GM18499 (cell line): ENCODE data around the gene STAT3.
"Not testable (repeated sequence)": the region's sequence is repeated elsewhere in the genome, so short reads cannot be mapped to it uniquely, and the experiment has no call there.

Experiments
- ATAC-seq: cut with Tn5 transposase; IDR thresholded peaks from one replicate; pipeline ENCODE4 v1.9.1; 2021; ENCODE audit warnings: moderate number of reproducible peaks; ENCODE audit not compliant: insufficient read depth, unreplicated experiment

STAT3 gene

DNA sequence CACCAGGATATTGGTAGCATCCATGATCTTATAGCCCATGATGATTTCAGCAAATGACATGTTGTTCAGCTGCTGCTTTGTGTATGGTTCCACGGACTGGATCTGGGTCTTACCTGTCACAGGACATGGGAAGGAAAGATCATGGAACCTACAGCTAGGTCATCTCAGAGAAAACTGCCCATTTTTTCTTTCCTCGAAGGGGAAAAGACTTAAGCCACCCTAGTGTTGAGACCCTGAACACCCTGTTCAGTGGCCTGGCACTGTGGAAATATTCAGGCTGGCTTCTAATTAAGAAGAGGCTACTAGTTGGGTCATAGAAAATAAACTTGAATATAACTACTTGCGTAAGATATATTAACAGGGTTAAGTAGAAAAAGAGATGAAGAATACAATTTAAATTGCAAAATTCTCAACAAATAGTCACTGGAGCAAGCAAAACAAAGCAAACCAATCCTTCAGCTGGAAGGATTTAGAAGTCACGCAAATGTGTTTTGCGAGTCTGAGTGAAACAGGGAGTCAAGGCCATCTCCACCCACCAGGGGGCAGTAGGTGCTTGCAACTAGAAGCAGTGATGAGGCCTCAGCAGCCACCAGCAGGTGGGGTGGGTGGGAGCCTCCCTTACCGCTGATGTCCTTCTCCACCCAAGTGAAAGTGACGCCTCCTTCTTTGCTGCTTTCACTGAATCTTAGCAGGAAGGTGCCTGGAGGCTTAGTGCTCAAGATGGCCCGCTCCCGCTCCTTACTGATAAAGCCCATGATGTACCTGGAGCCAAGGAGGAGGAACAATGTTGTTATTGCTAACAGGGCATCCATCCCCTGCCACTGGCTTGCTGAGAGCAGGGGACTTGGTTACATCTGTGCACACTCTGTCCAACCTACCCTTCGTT lies 65.6 kb downstream of the STAT3 start:
- no peak for ATAC-seq

DNA sequence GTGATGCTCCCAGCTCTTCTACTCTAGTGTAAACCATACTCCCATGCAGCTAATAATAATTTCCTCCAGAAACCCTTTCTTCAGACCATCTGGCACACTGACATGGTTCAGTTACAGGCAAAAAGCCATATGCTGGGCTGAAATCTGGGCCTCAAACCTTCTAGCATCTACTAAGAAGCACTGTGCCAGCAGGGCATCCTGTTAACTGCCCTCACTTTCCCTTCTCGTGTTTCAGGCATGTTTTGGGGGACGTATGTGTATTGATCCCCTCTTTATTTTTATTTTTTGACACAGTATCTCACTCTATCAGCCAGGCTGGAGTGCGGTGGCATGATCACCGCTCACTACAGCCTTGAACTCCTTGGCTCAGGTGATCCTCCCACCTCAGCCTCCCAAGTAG lies 66.7 kb downstream of the STAT3 start:
- ATAC-seq = no peak

DNA sequence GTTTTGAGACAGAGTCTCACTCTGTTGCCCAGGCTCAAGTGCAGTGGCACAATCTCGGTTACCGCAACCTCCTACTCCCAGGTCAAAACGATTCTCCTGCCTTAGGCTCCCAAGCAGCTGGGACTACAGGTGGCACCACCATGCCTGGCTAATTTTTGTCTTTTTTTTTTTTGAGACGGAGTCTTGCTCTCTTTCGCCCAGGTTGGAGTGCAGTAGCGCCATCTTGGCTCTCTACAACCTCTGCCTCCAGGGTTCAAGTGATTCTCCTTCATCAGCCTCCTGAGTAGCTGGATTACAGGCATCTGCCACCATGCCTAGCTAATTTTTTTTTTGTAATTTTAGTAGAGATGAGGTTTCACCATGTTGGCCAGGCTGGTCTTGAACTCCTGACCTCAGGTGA lies 70.3 kb downstream of the STAT3 start:
- ATAC-seq = not testable (repeated sequence)

DNA sequence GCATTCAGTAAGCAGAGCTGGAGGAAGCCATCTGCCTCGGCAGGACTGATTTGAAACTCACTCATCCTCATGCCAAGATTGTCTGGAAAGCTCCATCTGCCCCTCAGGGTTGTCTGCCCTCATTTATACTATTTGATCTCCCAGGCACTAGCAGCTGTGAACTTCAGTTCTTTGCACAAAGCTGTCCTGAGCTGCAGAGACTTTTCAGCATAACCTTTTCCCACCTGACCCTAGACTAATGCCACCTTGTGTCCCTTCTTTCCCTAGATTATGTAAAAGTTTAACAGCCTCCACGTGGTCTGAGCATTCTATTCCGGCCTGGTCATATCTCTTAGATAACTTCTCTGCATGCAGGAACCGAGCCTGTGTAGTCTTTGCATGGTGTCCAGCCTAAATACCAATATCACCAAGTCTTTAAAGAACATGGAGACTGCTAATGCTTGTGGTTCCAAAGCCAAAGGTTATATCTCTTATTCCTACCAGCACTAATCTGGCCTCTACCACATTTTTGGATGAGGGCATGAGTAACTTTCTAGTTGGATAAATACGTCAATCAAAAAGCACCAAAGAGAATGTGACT lies 70.9 kb downstream of the STAT3 start:
- no peak for ATAC-seq

DNA sequence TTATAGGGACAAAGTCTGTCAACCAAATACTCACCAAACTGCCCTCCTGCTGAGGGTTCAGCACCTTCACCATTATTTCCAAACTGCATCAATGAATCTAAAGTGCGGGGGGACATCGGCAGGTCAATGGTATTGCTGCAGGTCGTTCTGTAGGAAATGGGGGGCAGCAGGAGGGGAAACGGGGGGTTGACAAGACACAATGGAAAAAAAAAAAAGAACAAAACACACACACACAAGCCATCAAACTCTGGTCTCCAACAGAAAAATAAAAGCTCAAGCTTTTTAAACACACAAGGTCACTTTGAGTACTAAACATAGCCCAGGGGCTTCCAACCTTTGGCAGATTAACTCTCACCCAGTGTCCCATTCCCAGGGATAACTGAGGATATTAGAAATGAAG lies 71.5 kb downstream of the STAT3 start:
- ATAC-seq = no peak

DNA sequence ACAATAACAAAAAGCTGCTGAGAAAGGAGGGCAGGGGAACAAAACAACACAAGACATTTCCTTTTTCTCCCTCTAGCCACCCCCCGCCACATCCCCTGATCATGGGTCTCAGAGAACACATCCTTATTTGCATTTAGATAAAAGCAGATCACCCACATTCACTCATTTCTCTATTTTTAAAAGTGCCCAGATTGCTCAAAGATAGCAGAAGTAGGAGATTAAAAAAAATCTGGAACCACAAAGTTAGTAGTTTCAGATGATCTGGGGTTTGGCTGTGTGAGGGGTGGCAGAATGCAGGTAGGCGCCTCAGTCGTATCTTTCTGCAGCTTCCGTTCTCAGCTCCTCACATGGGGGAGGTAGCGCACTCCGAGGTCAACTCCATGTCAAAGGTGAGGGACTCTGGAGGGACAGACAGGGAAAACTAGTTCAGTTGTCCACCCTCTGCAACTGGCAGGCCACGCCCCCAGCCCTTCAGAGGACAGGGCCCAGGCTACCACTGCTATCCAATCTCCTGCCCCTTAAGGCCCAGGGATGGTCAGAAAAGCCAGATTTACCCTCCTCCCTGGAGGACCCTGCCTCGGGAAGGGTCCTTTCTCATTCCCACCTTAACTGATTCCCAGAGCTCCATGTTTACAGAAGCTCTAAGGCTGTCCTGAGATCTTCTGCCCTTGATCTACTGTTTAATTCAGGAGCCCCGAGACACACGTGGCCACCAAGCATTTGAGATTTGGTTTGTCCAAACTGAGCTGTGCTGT lies 72.7 kb downstream of the STAT3 start:
- ATAC-seq = no peak

DNA sequence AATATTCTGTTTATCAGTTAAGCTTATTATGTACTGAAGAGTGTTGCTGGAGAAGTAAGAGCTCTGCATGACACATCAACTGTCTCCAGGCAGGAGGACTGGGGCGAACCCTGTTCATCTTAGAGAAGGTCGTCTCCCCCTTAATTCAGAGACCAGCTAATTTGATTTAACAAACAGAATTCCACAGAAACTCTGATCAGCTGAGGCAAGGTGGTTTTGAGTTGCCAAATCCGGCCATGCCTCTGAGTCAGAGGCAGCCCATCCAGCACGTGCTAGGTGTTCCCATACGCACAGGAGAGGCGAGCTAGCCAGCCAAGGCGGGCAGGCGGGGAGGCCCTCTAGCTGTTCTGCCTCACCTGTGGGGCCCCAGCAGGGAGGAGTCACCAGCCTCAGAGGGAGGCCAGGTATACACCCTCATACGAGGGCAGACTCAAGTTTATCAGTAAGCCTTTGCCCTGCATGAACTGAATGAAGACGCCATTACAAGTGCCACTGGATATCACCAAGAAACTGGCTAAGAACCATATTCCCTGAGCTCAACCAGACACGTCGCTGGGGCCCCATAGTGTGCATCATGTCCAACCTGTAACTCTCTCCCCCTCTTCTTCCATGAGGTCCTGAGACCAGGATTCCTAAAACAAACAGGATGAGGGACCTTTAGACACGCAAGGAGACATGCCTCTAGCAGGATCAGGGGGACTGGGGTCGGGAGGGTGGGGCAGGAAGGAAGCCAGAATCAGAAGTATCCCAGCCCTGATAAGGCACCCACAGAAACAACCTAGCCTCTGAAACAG lies 74.3 kb downstream of the STAT3 start:
- no peak for ATAC-seq

DNA sequence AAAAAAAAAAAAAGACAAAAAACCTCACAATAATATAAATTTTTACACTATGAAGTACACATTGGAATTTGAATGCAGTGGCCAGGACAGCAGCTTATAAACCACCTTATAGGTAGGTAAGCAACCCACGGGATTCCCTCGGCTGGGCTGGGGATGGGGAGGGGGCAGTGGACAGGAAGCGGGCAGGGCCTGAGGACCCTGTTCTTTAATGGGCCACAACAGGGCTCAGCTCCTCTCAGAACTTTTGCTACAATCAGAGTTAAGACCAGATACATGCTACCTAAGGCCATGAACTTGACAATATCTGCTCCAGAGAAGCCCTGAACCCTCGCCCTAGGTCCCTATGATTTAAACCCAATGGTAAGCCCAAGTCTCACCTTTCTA lies 74.9 kb downstream of the STAT3 start:
- no peak for ATAC-seq

DNA sequence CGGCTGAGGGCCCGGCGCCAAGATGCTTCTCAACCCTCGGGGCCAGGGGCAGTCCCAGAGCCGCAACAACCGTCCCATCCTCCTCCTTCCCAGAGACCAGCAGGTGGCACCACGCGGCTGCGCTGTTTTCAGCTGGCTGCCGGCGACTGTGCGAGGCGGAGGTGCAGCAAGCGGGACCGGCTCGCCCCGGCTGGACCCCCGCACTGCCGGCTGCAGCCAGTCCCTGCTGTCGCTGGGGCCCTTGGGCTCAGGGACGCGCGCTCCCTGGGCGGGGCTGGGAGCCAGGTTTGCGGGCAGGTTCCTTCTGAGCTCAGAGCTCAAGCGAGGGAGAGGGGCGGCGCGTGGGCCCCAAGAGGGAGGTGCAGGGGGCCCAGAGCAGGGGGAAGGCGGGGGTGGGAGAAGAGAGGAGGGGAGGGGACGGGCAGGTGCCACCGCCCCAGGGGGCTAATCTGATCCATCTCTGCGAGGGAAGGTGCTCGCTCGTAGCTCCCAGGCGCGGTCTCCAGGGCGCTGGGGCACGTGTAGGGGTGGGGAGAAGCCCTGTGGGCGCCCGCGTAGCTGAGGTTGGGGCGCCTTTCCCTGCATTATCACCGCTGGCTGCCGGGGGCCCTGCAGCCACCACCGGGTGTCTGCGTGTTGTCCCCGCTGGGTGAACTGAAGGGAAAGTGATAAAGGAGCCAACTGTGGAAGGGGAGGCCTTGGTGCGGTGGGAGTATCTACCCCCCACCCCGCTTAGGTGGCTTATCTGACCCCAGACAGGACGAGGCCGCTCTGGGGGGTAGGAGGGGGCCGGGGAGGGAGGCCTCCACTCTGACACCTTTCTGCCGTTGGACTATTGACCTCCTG lies 75.7 kb downstream of the STAT3 start:
- ATAC-seq = no peak

DNA sequence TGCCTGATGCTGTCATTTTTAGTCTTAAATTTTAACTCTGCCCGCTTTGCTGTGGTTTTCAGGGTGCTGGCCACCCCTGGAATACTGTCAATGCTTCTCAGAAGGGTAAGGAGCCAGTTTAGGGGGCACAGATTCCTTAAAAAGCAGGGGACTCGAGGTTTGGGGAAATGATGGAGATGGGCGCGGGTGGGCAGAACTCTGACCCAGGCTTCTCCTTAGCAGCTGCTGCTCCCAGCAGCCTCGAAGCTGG lies 76.3 kb downstream of the STAT3 start:
- ATAC-seq = no peak

DNA sequence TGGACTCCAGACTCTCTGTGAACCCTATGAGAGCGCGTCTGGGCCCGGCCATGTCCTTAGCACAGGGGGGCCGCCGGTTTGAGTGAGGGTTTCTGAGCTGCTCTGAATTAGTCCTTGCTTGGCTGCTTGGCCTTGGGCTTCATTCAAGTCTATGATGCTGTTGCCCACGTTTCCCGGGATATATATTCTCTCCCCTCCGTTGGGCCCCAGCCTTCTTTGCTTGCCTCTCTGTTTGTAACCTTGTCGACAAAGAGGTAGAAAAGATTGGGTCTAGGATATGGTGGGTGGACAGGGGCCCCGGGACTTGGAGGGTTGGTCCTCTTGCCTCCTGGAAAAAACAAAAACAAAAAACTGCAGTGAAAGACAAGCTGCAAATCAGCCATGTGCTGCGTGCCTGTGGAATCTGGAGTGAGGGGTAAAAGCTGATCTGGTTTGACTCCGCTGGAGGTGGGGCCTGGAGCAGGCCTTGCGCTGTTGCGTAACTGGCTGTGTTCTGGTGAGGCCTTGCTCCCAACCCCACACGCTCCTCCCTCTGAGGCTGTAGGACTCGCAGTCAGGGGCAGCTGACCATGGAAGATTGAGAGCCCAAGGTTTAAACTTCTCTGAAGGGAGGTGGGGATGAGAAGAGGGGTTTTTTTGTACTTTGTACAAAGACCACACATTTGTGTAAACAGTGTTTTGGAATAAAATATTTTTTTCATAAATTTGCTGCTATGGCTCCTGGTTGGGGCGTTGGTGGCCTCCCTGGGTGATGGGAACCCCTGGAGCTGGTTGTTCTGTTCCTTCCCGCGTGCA lies 76.8 kb downstream of the STAT3 start:
- ATAC-seq = no peak

DNA sequence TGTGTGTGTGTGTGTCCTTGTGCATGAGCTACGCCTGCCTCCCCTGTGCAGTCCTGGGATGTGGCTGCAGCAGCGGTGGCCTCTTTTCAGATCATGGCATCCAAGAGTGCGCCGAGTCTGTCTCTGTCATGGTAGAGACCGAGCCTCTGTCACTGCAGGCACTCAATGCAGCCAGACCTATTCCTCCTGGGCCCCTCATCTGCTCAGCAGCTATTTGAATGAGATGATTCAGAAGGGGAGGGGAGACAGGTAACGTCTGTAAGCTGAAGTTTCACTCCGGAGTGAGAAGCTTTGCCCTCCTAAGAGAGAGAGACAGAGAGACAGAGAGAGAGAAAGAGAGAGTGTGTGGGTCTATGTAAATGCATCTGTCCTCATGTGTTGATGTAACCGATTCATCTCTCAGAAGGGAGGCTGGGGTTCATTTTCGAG lies 77.4 kb downstream of the STAT3 start:
- no peak for ATAC-seq

DNA sequence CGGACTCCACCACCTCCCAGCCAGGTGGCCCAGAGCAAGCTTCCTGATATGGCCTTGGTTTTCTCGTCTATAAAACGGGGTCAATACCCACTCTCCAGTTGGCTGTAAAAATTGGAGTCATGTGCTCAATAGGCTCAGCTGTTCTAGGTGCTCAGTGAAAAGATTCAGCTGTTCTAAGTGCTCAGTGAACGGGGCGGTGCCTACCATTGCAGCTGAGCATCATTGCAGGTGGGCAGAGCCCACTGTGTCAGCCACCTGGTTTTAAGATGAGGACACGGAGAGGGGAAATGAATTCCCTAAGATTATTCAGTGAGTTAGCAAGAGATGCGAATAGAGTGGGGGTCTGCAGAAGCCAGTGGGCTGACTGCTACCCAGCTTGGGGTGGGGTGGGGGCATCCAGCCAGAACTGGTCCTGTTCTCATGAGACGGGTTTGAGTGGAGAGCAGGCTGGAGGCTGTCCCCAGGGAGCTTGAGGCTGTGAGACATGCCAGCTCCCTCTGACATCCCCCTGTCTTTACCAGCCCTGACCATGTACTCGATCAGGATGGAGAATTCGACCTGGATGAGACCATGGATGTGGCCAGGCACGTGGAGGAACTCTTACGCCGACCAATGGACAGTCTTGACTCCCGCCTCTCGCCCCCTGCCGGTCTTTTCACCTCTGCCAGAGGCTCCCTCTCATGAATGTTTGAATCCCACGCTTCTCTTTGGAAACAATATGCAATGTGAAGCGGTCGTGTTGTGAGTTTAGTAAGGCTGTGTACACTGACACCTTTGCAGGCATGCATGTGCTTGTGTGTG lies 78.1 kb downstream of the STAT3 start:
- no peak for ATAC-seq

DNA sequence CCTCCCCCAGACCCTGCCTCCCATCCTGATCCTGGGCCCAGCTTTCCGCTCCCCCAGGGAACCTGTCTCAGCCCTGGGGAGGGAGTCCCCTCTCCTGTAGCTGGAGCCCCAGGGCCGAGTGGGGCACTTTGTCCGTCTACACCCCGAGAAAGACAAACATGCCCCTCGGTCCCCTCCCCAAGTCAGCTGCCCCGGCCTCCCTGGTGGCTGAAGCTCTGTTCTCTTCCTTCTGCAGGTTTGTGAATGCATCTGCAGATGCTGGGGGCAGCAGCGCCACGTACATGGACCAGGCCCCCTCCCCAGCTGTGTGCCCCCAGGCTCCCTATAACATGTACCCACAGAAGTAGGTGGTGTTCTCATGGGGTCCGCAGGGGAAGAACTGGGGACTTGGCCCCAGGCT lies 79.1 kb downstream of the STAT3 start:
- no peak for ATAC-seq

DNA sequence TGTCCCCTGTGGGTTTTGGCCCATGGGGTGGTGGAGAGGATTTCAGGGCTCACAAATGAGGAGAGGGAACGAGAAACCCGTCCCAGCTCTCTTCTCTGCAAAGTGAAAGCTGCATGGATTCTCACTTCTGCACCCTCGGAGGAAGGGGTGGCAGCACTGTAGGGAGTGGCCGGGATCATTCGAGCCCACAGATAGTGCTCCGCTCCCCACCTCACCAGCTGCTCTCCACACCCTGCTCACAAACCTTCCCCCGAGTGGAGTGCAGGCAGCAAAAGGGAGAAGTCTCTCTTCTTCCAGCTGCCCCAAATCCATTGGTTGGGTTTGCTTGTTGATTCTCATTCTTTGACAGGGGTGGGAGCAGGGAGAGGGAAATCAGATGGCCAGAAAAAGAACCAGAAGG lies 79.8 kb downstream of the STAT3 start:
- ATAC-seq = no peak

DNA sequence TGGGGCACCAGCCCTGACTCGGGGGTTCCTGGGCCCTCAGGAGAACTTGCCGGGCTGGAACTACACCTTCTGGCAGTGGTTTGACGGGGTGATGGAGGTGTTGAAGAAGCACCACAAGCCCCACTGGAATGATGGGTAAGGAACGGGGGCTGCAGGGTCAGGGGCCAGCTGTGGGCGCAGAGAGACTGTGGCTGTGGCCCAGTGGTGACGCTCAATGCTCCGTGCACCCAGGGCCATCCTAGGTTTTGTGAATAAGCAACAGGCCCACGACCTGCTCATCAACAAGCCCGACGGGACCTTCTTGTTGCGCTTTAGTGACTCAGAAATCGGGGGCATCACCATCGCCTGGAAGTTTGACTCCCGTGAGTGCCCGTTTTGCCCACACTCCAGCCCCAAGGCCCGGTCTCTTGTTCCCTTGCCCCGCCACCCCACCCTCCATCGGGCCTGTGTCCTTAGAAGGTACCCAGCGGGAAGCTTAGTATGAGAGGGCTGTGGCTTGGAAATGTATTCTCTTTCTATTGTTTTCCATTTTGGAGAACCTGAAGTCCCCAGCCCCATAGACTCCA lies 80.8 kb downstream of the STAT3 start:
- ATAC-seq = no peak

DNA sequence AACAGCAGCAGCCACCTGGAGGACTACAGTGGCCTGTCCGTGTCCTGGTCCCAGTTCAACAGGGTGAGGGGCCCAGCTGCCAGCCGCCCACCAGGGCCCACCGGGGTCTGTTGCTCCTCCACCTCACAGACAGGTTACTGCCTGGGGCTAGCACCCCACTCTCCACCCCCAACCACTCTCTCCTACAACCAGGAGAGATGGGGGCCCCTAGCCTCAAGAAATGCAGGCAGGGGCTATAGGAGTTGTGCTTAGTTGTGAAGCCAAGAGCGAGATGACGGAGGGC lies 81.9 kb downstream of the STAT3 start:
- no peak for ATAC-seq
